OCI-LY3 (cell line): ENCODE measurements around the gene G6PD.

Source experiments
- H2AFZ ChIP-seq: fragments of 200-600, 300-600 bp; shearing (Covaris generic); 2 replicates; pipeline ENCODE4 v1.6.0; 2014; ENCODE audit warnings: antibody characterized with exemption, low read depth, low read length
- H3K27ac ChIP-seq: fragments of 200-600, 300-600 bp; sonication (generic); 2 replicates; pipeline ENCODE4 v1.5.1; 2014; ENCODE audit warnings: mild to moderate bottlenecking, low read length, moderate library complexity, mixed read lengths
- H3K27me3 ChIP-seq: fragments of 200-600, 300-600 bp; sonication (generic); 2 replicates; pipeline ENCODE4 v1.6.1; 2014; ENCODE audit warnings: low read depth, low read length, mixed read lengths
- H3K36me3 ChIP-seq: fragments of 200-600, 300-600 bp; sonication (generic); replicated peaks from 2 replicates; pipeline ENCODE3; 2014; ENCODE audit warnings: low read depth, low read length, mixed read lengths
- H3K4me1 ChIP-seq: fragments of 300-600, 200-600 bp; sonication (generic); 2 replicates; pipeline ENCODE4 v1.6.1; 2014; ENCODE audit warnings: low read length, mixed read lengths
- H3K4me2 ChIP-seq: fragments of 200-600, 300-600 bp; sonication (generic); 2 replicates; pipeline ENCODE4 v1.6.1; 2014; ENCODE audit warnings: low read length, mixed read lengths
- H3K4me3 ChIP-seq: fragments of 300-600, 200-600 bp; sonication (generic); 2 replicates; pipeline ENCODE4 v1.5.1; 2014; ENCODE audit warnings: antibody characterized with exemption, mild to moderate bottlenecking, low read length, moderate library complexity
- H3K79me2 ChIP-seq: fragments of 300-600, 200-600 bp; shearing (Covaris generic); 2 replicates; pipeline ENCODE4 v1.6.1; 2014; ENCODE audit warnings: mild to moderate bottlenecking, low read length, mixed read lengths
- H3K9ac ChIP-seq: fragments of 300-600, 200-600 bp; shearing (Covaris generic); 2 replicates; pipeline ENCODE4 v1.6.0; 2014; ENCODE audit warnings: mild to moderate bottlenecking, low read length, moderate library complexity
- H3K9me3 ChIP-seq: fragments of 200-600, 300-600 bp; shearing (Covaris generic); 2 replicates; pipeline ENCODE4 v1.6.1; 2014; ENCODE audit warnings: low read length, mixed read lengths; ENCODE audit not compliant: insufficient read depth
- H4K20me1 ChIP-seq: fragments of 200-600, 300-600 bp; sonication (generic); 2 replicates; pipeline ENCODE4 v1.6.1; 2016; ENCODE audit warnings: low read length, mixed read lengths; ENCODE audit not compliant: insufficient read depth
- EZH2phosphoT487 ChIP-seq: fragments of 200-600 bp; shearing (Covaris generic); IDR thresholded peaks from 2 replicates; pipeline ENCODE4 v1.6.1; 2018; ENCODE audit warnings: antibody characterized with exemption, mixed run types, low read depth
- TF ChIP-seq, protein P1 (sequence below): fragments of 200-600, 300-600 bp; sonication (generic); IDR thresholded peaks from 2 replicates; pipeline ENCODE4 v1.5.1; 2014; ENCODE audit warnings: antibody characterized with exemption, low read length, low read depth

G6PD gene

GRCh38 chrX:154495472-154495922, 51.1 kb downstream of the G6PD start:
- Histone ChIP-seq H3K9me3 (no peaks in the 10 kb centered on the region), H2AFZ (no peak overlapping the region)

GRCh38 chrX:154494715-154495114, 51.9 kb downstream of the G6PD start:
- H3K36me3 ChIP-seq = no peaks in the 10 kb centered on the region
- no peak for TF ChIP-seq EZH2phosphoT487
- TF ChIP-seq, protein P1, sequence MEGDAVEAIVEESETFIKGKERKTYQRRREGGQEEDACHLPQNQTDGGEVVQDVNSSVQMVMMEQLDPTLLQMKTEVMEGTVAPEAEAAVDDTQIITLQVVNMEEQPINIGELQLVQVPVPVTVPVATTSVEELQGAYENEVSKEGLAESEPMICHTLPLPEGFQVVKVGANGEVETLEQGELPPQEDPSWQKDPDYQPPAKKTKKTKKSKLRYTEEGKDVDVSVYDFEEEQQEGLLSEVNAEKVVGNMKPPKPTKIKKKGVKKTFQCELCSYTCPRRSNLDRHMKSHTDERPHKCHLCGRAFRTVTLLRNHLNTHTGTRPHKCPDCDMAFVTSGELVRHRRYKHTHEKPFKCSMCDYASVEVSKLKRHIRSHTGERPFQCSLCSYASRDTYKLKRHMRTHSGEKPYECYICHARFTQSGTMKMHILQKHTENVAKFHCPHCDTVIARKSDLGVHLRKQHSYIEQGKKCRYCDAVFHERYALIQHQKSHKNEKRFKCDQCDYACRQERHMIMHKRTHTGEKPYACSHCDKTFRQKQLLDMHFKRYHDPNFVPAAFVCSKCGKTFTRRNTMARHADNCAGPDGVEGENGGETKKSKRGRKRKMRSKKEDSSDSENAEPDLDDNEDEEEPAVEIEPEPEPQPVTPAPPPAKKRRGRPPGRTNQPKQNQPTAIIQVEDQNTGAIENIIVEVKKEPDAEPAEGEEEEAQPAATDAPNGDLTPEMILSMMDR = no peak
- H3K79me2 ChIP-seq = no peaks in the 10 kb centered on the region
- no peaks in the 10 kb centered on the region for H3K9me3 ChIP-seq
- no peak overlapping the region for H3K27ac ChIP-seq
- H2AFZ ChIP-seq = no peak overlapping the region
- peaks cover 16% of the 10 kb centered on the region for H3K4me1 ChIP-seq
- H3K9ac ChIP-seq = no peak overlapping the region
- no peak overlapping the region for H3K4me2 ChIP-seq
- H3K4me3 ChIP-seq = no peak overlapping the region
- no peaks in the 10 kb centered on the region for H4K20me1 ChIP-seq
- no peaks in the 10 kb centered on the region for H3K27me3 ChIP-seq

More at GRCh38 chrX:154495472-154495922, 51.1 kb downstream of the G6PD start:
- Histone ChIP-seq H3K9ac (no peak overlapping the region), H3K79me2 (no peaks in the 10 kb centered on the region), H3K4me1 (peaks cover 16% of the 10 kb centered on the region), H3K27me3 (no peaks in the 10 kb centered on the region), H3K27ac (no peak overlapping the region), H3K4me2 (no peak overlapping the region), H4K20me1 (no peaks in the 10 kb centered on the region), H3K36me3 (no peaks in the 10 kb centered on the region), H3K4me3 (no peak overlapping the region)
- TF ChIP-seq EZH2phosphoT487 = no peak
- TF ChIP-seq, protein P1 = no peak

GRCh38 chrX:154490414-154491083, 56.1 kb downstream of the G6PD start, which contains the start of gene SLC10A3:
SLC10A3 (minus strand) TSS chrX:154490629; CDS start chrX:154488940, 1,689 bp downstream.
- H3K4me2 ChIP-seq = peak within 1 kb of the TSS; percentile 96
- H3K9ac ChIP-seq = peak within 1 kb of the TSS; percentile 91
- no peaks in the 10 kb centered on the region for H4K20me1 ChIP-seq
- peaks cover 8% of the 10 kb centered on the region for H3K79me2 ChIP-seq
- peaks cover 13% of the 10 kb centered on the region for H3K4me1 ChIP-seq
- H2AFZ ChIP-seq = peak within 1 kb of the TSS; percentile 53; the same call in 1 of the 2 replicates
- H3K36me3 ChIP-seq = peaks cover 3% of the 10 kb centered on the region
- no peaks in the 10 kb centered on the region for H3K9me3 ChIP-seq
- peak within 1 kb of the TSS; percentile 97 for H3K4me3 ChIP-seq
- no peak for TF ChIP-seq EZH2phosphoT487
- TF ChIP-seq, protein P1 = peak; percentile 26; the same call in 1 of the 2 replicates
- no peaks in the 10 kb centered on the region for H3K27me3 ChIP-seq
- peak within 1 kb of the TSS; percentile 62 for H3K27ac ChIP-seq

DNA sequence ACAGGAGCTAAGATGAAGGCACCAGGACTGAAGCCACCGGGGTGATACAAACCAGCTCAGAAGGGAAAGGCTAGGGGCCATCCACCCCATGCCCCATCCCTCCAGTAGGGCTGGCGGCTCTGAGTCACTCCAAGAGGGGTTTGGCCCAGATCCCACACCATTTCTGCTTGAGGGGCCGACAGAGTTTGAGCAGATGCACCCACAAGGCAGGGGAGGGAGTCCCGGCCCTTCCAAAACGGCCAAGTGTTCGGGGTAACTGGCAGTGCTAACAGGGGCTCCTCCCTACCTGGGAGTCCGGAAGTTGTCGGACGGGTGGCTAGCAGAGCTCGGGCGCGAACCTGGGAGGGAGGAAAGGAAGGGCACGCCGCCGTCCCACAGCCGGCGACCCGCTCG, 56.6 kb downstream of the G6PD start:
- Histone ChIP-seq H3K9me3 (no peaks in the 10 kb centered on the region), H2AFZ (no peak overlapping the region), H3K9ac (peak overlapping the region; percentile 91), H3K27me3 (no peaks in the 10 kb centered on the region), H3K27ac (peak overlapping the region; percentile 52), H3K79me2 (peaks cover 14% of the 10 kb centered on the region), H3K36me3 (peaks cover 9% of the 10 kb centered on the region), H3K4me3 (peak overlapping the region; percentile 97), H3K4me2 (peak overlapping the region; percentile 96), H3K4me1 (peaks cover 18% of the 10 kb centered on the region), H4K20me1 (no peaks in the 10 kb centered on the region)
- TF ChIP-seq, protein P1 = no peak
- no peak for TF ChIP-seq EZH2phosphoT487
